GM19467 (cell line): Measurements from ENCODE around the gene WNT6.

Experiments
- ATAC-seq: cut with Tn5 transposase; IDR thresholded peaks from one replicate; pipeline ENCODE4 v1.9.1; 2021; ENCODE audit warnings: mild to moderate bottlenecking, moderate library complexity; ENCODE audit not compliant: unreplicated experiment

The WNT6 gene

GRCh38 chr2:218891275-218892135 lies 31.9 kb downstream of the WNT6 start:
- ATAC-seq, result no peak

- ATAC-seq, result peak; percentile 47
Observed at GRCh38 chr2:218892693-218893348, 33.2 kb downstream of the WNT6 start.

GRCh38 chr2:218893349-218894150 lies 33.9 kb downstream of the WNT6 start:
- no peak for ATAC-seq

GRCh38 chr2:218894151-218894879 lies 34.7 kb downstream of the WNT6 start:
- no peak for ATAC-seq

- no peak for ATAC-seq
Observed at GRCh38 chr2:218894880-218895157, 35.2 kb downstream of the WNT6 start.

GRCh38 chr2:218895326-218895725 lies 35.7 kb downstream of the WNT6 start:
- ATAC-seq, result no peak

- peak; percentile 17 for ATAC-seq
Observed at GRCh38 chr2:218895759-218896500, 36.3 kb downstream of the WNT6 start.

- ATAC-seq, result peak; percentile 53
Observed at GRCh38 chr2:218896501-218897393, 37.1 kb downstream of the WNT6 start.

- ATAC-seq, result no peak
Observed at GRCh38 chr2:218897394-218898108, 37.9 kb downstream of the WNT6 start.

- no peak for ATAC-seq
Observed at GRCh38 chr2:218898109-218898878, 38.7 kb downstream of the WNT6 start.

GRCh38 chr2:218899147-218899546 lies 39.5 kb downstream of the WNT6 start:
- ATAC-seq, result no peak

- no peak for ATAC-seq
Observed at GRCh38 chr2:218902427-218902826, 42.8 kb downstream of the WNT6 start.

- ATAC-seq, result no peak
Observed at GRCh38 chr2:218904176-218904575, 44.6 kb downstream of the WNT6 start.

- ATAC-seq, result peak; percentile 87
Observed at GRCh38 chr2:218908721-218909619, 49.4 kb downstream of the WNT6 start.

- no peak for ATAC-seq
Observed at GRCh38 chr2:218910741-218911140, 51.1 kb downstream of the WNT6 start.

- ATAC-seq, result no peak
Observed at GRCh38 chr2:218920504-218920903, 60.9 kb downstream of the WNT6 start.
